GM12864 (cell line): ENCODE measurements around the gene ALX3.

Source experiments
- DNase-seq: peaks from one replicate; pipeline ENCODE4 v3.0.0-alpha.2; 2011; ENCODE audit warnings: low read depth
- H3K4me3 ChIP-seq: 2 replicates; pipeline ENCODE4 v1.5.1; 2011; ENCODE audit warnings: mild to moderate bottlenecking, low read depth, low read length, control low read depth
- TF ChIP-seq, protein P1 (sequence below): IDR thresholded peaks from 2 replicates; pipeline ENCODE4 v1.5.1; 2011; ENCODE audit warnings: low read depth, mild to moderate bottlenecking, moderate library complexity, low read length, control low read depth, inconsistent platforms; ENCODE audit errors: missing control alignments

ALX3 gene

DNA sequence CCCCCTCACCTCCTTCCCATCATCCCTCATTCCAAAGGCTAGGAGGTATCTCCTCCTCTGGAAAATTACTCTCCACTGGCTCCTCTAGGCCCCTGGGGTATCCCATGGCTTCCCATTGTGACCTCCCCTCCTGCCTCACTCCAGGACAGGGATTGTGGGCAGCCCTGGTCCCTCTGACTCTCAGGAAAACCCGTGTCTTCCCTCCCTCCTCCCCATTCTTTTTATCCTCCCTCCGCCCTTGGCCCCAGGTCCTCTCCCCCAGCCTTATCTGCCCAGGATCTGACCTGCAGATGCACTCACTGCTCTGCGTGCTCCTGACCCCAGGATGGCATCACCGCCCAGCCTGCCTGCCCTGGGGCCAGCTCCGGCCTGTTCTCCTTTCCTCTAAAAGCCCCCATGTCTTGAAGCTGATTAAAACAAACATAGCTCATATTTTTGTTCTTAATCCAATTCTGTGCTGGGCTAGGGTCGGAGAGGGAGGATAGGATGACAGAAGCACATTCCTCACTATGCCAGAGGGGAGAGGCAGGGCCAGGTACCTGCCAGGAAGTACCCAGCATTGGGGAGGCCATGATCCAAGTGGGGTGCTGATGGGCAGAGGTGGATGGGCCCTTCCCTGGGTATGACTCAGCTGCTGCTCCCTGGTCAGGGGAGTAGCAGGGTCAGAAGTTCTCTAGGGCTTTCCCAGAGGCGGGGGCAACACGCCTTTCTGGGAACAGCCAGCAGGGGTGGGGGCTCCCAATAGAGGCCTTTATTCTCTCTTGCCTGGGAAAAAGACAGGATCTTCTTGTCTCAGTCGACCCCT lies 28.0 kb upstream of the ALX3 start:
- TF ChIP-seq, protein P1, sequence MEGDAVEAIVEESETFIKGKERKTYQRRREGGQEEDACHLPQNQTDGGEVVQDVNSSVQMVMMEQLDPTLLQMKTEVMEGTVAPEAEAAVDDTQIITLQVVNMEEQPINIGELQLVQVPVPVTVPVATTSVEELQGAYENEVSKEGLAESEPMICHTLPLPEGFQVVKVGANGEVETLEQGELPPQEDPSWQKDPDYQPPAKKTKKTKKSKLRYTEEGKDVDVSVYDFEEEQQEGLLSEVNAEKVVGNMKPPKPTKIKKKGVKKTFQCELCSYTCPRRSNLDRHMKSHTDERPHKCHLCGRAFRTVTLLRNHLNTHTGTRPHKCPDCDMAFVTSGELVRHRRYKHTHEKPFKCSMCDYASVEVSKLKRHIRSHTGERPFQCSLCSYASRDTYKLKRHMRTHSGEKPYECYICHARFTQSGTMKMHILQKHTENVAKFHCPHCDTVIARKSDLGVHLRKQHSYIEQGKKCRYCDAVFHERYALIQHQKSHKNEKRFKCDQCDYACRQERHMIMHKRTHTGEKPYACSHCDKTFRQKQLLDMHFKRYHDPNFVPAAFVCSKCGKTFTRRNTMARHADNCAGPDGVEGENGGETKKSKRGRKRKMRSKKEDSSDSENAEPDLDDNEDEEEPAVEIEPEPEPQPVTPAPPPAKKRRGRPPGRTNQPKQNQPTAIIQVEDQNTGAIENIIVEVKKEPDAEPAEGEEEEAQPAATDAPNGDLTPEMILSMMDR = no peak
- no peak overlapping the region for H3K4me3 ChIP-seq
- no peak for DNase-seq

DNA sequence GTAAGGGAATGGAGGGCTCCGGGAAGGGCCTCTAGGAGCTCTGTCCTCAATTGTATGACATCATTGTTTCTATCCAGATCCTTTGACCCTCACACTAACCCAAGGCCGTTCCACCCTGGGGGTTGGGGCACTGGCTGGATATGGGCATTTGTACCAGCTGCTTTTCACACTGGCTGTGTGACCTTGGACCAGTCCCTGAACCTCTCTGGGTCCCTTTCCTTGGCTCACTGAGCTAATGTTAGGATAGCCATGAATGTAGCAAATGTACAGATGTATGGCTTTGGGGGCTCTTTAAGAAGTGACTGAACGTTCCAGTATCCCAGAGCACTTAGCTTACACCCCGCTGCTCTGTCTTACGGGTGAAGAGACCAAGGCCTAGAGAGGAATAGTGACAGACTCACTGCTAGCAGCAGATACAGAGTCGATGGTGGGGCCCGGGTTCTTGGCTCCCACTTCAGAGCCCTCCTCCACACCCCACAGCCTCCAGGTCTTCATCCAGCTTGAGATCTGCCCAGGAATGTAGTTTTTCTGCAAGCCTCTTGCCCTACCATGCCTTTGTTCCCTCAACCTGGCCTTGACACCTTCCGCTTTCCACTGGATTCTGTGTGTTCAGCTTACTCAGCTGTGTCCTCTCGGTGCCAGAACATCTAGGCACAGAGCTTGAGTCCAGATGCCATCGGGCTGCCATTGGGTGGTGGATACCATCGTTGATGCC lies 27.2 kb upstream of the ALX3 start:
- TF ChIP-seq, protein P1 = no peak
- H3K4me3 ChIP-seq = no peak overlapping the region
- DNase-seq = no peak

DNA sequence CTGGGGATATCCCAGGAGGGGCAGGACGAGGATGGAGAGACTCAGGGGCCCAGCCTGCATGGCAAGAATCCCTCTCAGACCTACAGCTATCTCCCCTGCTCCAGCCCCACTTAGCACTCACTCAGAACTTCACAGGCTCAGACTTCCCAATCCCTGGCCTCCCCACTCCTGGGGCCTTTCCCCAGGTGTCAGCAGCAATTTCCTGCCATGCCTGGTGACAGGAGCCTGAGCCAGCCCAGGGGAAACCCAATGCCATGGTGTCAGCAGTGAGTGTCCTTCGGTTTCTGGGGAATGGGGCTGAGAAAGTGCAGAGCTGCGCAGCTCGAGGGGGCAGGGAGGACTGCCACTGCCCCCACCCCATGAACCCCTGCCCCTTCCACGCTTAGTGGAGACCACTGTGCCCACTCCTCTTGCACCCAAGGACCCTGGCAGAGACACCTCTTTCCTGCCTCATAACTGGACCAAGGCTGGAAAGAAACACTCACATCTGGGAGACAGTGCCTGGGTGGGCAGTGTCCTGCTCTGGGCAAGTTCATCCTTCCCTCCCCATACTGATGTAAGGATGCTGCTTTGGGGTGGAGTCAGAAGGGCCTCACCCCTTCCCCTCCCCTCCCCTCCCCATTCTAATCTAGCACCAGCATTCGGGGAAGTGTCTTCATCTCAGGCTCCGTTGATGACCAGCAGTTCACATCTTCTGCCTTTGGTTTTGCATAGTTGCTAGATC lies 24.6 kb upstream of the ALX3 start:
- no peak for DNase-seq
- no peak overlapping the region for H3K4me3 ChIP-seq
- TF ChIP-seq, protein P1 = no peak

DNA sequence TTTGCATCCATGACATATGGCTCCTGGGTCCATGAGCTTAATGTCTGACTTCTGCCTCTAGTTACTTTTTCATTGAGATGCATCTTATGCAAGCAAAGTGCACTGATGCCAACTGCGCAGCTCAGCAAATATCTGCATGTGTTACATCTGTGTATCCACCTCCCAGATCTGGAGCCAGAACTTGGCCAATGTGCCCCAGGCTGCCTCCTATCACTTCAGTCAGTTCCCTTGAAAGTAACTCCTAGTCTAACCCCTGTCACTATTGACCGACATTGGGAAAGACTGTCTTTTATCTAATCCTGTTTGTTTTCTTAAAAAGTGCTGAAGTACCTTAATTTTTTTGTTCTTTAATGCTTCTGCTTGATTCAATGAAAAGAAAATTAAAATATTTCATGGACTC lies 22.5 kb upstream of the ALX3 start:
- no peak overlapping the region for H3K4me3 ChIP-seq
- TF ChIP-seq, protein P1 = no peak
- DNase-seq = no peak

DNA sequence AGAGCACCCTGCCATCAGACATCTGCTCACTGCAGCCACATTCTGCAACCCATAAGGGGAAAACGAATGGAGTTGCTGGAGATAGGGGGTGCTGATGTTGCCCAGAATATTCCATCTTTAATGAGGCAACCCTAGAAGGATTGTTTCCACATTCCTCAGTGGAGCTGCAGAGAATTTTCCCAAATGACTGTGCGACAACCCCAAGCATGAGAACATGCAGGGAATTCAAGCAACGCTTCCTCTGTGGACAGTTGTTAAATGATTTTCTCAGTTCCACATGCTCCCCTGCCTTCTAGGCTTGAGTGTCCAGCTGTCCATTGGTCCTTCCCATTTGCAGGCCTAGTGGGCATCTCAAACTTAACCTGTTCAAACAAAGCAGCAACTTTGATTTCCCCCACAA lies 21.3 kb upstream of the ALX3 start:
- H3K4me3 ChIP-seq = no peak overlapping the region
- TF ChIP-seq, protein P1 = no peak
- DNase-seq = no peak

DNA sequence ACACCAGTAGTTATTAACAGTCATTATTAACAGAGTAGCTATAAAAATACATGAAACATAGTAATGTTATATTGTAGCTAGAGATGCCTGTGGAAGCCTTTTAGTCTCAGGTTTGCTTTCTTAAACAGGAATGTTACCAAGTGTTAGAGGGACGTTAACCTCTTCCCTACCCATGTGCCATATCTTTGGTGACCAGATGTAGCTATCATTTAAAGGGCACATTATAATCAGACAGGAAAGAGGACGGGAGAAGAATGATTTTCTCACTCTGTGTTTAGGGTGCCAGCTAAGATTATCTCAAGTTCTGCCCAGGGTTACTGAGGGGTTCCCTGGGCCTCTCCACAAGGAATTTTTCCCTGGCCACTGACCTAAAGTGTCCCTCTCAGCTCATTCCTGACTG lies 20.9 kb upstream of the ALX3 start:
- TF ChIP-seq, protein P1 = no peak
- no peak overlapping the region for H3K4me3 ChIP-seq
- DNase-seq = no peak
